ENCODE data around the gene ANKRD52.

DNA sequence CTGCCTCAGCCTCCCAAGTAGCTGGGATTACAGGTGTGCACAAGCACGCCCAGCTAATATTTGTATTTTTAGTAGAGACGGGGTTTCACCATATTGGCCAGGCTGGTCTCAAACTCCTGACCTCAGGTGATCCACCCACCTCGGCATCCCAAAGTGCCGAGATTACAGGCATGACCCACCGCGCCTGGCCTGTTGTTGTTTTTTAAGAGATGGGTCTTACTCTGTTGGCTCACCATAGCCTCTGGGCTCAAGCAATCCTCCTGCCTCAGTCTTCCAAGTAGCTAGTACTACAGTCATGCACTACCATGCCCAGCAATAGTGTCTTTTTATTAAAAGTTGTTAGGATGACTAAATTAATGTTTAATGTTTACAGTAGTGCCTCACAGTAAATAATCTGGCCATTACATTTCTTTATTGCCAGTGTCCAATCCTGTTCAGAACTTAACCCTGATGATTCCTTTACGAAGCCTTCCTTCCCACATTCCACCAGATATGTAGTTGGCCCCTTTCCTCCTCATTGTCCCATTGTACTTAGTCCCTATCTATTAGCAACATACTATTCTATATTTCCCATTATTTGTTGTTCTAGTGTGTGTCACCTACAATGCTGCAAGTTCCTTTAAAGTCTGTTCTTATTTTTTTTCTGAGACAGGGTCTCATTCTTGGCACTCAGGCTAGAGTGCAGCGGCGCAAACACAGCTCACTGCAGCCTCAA lies 60.1 kb downstream of the ANKRD52 start:
- TF ChIP-seq, protein P1, sequence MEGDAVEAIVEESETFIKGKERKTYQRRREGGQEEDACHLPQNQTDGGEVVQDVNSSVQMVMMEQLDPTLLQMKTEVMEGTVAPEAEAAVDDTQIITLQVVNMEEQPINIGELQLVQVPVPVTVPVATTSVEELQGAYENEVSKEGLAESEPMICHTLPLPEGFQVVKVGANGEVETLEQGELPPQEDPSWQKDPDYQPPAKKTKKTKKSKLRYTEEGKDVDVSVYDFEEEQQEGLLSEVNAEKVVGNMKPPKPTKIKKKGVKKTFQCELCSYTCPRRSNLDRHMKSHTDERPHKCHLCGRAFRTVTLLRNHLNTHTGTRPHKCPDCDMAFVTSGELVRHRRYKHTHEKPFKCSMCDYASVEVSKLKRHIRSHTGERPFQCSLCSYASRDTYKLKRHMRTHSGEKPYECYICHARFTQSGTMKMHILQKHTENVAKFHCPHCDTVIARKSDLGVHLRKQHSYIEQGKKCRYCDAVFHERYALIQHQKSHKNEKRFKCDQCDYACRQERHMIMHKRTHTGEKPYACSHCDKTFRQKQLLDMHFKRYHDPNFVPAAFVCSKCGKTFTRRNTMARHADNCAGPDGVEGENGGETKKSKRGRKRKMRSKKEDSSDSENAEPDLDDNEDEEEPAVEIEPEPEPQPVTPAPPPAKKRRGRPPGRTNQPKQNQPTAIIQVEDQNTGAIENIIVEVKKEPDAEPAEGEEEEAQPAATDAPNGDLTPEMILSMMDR (IDR thresholded peaks at IDR 0.05; ENCODE audit: low read depth, low read length, poor library complexity, severe bottlenecking) = no peak
- TF ChIP-seq EZH2phosphoT487 (IDR thresholded peaks at IDR 0.05; ENCODE audit: borderline replicate concordance, low read length) = no peak

Measured in DOHH2 (cell line).